ENCODE measurements around the gene CBX4. TPM values are rescaled to one million over a fixed set of nuclear protein-coding genes. Genes with fewer than 3 reads are reported as not detected.

The CBX4 gene
- total and polyA plus RNA-seq, 3 experiments from 2014 or later, result 9.8 to 12.2 (median 12.1) TPM

DNA sequence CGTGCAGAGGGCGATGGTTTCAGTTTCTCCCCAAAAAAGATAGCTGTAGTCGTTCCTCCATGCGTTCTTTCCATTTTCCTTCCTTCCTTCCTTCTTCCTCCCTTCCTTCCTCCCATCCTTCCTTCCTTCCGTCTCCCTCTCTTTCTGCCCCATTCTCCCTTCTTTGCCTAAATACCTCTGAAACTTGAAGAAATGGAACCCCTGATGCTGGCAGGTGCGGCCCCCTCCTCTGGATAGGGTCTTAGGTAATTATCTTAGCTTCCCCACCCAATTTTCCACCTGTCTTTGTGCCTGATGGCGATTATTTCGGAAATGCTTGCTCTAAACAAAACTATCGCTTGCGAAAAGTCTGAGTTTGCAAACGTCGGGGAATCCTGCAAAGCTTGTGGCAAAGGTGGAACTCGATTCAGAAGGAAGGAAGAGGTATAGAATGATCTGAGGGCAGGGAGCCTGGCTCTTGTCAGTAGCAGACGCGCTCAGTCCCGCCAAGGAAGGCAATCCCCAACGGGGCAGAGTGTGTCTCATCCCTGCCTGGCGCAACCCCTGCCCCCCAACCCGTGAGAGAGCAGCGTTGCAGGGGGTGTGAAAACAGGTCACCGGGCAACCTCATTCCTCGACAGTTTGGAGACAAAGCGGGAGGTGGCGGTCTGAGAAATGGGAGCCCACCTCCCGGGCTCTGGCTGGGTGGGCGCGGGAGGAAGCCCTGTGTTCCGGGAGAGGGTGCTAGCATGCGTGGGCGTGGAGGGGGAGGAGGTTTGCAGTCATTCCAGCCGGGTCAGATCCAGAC lies 39.5 kb downstream of the CBX4 start:
- Histone ChIP-seq H3K9me3 (ENCODE audit: low read length) (no peaks in the 10 kb centered on the region), H3K27ac (ENCODE audit: low read depth, low read length) (no peak overlapping the region), H3K4me1 (ENCODE audit: insufficient read depth, low read length) (peaks cover 71% of the 10 kb centered on the region), H3K27me3 (ENCODE audit: insufficient read depth, low read length, poor library complexity, severe bottlenecking) (peaks cover 70% of the 10 kb centered on the region), H3K4me3 (ENCODE audit: low read length) (no peak overlapping the region), H3K36me3 (ENCODE audit: insufficient read depth, low read length) (no peaks in the 10 kb centered on the region)
- DNase-seq, result no peak
- POLR2A ChIA-PET, result interaction anchor here (6.9 kb wide), 1 partner anchor 39 kb away, joined by 79 read pairs; the partner anchor contains the start of gene CBX4
- Mint-ChIP-seq H3K4me3 (peak overlapping the region; percentile 45 to 82 (median 63)), H3K27me3 (peaks cover 47 to 53% of the 10 kb centered on the region in 2 donors), H3K27ac (peak overlapping the region in 5 of 8 donors; percentile 12 to 84 (median 64)), H3K9me3 (peaks cover 0 to 6% (median 2%) of the 10 kb centered on the region in 5 donors), H3K4me1 (peaks cover 37 to 62% (median 39%) of the 10 kb centered on the region in 3 donors), H3K36me3 (peaks cover 0 to 2% (median 0%) of the 10 kb centered on the region in 3 donors)
- CTCF ChIA-PET, result interaction anchor here (0.8 to 5.0 kb wide), 4 partner anchors 11 to 171 kb away, joined by 3 to 24 read pairs (median 9); partner anchors contain the start of gene CBX4

DNA sequence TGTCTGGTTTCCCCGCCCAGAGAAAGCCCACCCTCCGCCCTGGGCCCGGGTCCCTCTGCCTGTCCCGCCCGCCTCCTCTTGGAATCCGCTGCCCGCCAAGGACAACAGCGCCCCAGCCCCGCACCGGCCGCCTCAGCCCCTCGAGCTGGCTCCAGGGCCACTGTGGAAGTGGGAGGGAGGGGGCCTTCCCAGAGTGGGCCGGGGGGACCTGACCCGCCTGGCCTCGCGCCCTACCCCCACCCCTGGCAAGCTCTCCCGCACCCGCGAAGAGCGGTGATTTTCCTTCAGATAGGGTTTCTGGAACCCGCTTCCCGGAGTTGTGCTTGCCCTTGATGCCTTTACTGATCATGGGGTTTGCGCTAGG lies 40.1 kb downstream of the CBX4 start:
- Histone ChIP-seq H3K27ac (ENCODE audit: low read depth, low read length) (no peak overlapping the region), H3K4me3 (ENCODE audit: low read length) (no peak overlapping the region), H3K27me3 (ENCODE audit: insufficient read depth, low read length, poor library complexity, severe bottlenecking) (peaks cover 65% of the 10 kb centered on the region), H3K4me1 (ENCODE audit: insufficient read depth, low read length) (peaks cover 65% of the 10 kb centered on the region), H3K9me3 (ENCODE audit: low read length) (no peaks in the 10 kb centered on the region), H3K36me3 (ENCODE audit: insufficient read depth, low read length) (no peaks in the 10 kb centered on the region)
- peak overlapping the region; percentile 53 to 82 (median 66) for H3K4me3 Mint-ChIP-seq
- H3K27ac Mint-ChIP-seq, result peak overlapping the region in 4 of 8 donors; percentile 50 to 84 (median 70)
- ChIA-PET POLR2A (interaction anchor here (6.9 kb wide), 1 partner anchor 40 kb away, joined by 79 read pairs; the partner anchor contains the start of gene CBX4), CTCF (interaction anchor here (0.8 to 5.0 kb wide), 4 partner anchors 10 to 172 kb away, joined by 3 to 24 read pairs (median 9); partner anchors contain the start of gene CBX4)
- peaks cover 0 to 3% (median 2%) of the 10 kb centered on the region in 5 donors for H3K9me3 Mint-ChIP-seq
- peaks cover 31 to 56% (median 34%) of the 10 kb centered on the region in 3 donors for H3K4me1 Mint-ChIP-seq
- peaks cover 42 to 48% of the 10 kb centered on the region in 2 donors for H3K27me3 Mint-ChIP-seq
- DNase-seq, result no peak
- peaks cover 0 to 2% (median 0%) of the 10 kb centered on the region in 3 donors for H3K36me3 Mint-ChIP-seq

DNA sequence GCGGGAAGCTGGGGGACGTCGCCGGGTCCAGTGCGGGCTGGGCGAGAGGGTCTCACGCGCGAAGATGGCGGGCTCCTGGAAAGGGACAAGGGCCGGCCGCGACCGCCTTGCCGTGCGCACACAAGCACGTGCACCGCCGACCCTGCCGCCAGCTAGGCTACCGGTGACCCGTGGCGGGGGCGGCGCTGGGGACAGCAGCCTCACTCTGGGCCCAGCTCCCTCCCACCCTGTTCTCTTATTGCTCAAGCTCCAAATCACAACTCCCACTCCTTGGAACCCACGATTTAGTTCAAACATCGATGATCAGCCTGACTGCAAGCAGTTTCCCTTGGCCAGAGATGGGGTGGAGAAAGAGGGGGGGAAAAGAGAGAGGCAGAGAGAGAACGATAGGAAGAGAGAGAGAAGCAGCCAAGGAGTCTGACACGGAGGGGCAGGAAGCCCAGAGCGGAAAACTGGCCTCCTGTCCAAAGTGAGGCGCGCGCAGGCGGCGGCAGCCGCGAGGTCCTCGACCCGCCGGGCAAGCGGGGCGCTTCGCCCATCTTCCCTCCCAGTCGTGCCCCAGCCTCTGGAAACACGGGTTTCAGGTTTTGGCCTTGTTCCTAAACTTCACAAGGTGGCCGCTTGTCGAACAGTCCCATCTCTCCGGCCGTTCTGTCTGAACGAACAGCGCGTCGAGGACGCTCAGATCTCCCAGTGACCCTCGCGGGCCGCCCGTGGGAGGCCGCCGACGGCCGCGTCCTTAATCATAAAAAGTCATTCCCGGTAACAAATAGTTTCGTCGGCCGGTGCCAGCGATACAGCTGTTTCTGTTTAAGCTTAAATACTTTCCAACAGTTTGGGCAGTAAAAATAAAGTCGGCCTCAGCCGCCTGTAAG lies 40.7 kb downstream of the CBX4 start:
- Histone ChIP-seq H3K9me3 (ENCODE audit: low read length) (no peaks in the 10 kb centered on the region), H3K27ac (ENCODE audit: low read depth, low read length) (no peak overlapping the region), H3K36me3 (ENCODE audit: insufficient read depth, low read length) (no peaks in the 10 kb centered on the region), H3K4me1 (ENCODE audit: insufficient read depth, low read length) (peaks cover 59% of the 10 kb centered on the region), H3K4me3 (ENCODE audit: low read length) (no peak overlapping the region), H3K27me3 (ENCODE audit: insufficient read depth, low read length, poor library complexity, severe bottlenecking) (peaks cover 58% of the 10 kb centered on the region)
- Mint-ChIP-seq H3K27me3 (peaks cover 42 to 47% of the 10 kb centered on the region in 2 donors), H3K27ac (peak overlapping the region in 6 of 8 donors; percentile 23 to 89 (median 77)), H3K9me3 (peaks cover 0 to 3% (median 2%) of the 10 kb centered on the region in 5 donors), H3K4me3 (peak overlapping the region; percentile 52 to 84 (median 66)), H3K4me1 (peaks cover 31 to 54% (median 34%) of the 10 kb centered on the region in 3 donors), H3K36me3 (peaks cover 0 to 2% (median 0%) of the 10 kb centered on the region in 3 donors)
- peak in 1 of 5 donors; percentile 32 for DNase-seq
- ChIA-PET CTCF (interaction anchor here (0.8 to 5.0 kb wide), 3 partner anchors 9 to 41 kb away, joined by 3 to 24 read pairs (median 14); partner anchors contain the start of gene CBX4), POLR2A (interaction anchor here (6.9 kb wide), 1 partner anchor 41 kb away, joined by 79 read pairs; the partner anchor contains the start of gene CBX4)

- H3K4me1 ChIP-seq (ENCODE audit: insufficient read depth, low read length), result peaks cover 56% of the 10 kb centered on the region
- H3K27ac Mint-ChIP-seq, result peak overlapping the region in 1 of 8 donors; percentile 92
- peaks cover 50% of the 10 kb centered on the region for H3K27me3 ChIP-seq (ENCODE audit: insufficient read depth, low read length, poor library complexity, severe bottlenecking)
- no peak overlapping the region for H3K27ac ChIP-seq (ENCODE audit: low read depth, low read length)
- CTCF ChIA-PET, result interaction anchor here (1.0 to 5.0 kb wide), 6 partner anchors 11 to 44 kb away, joined by 3 to 24 read pairs (median 8); partner anchors contain the start of gene CBX4
- POLR2A ChIA-PET, result interaction anchor here (0.8 to 6.9 kb wide), 5 partner anchors 14 to 194 kb away, joined by 3 to 79 read pairs (median 5); partner anchors contain the start of genes CBX2 and CBX4
- H3K4me3 ChIP-seq (ENCODE audit: low read length), result no peak overlapping the region
- H3K27me3 Mint-ChIP-seq, result peaks cover 41 to 45% of the 10 kb centered on the region in 2 donors
- H3K36me3 Mint-ChIP-seq, result peaks cover 0 to 2% (median 0%) of the 10 kb centered on the region in 3 donors
- peak in 1 of 5 donors; percentile 30 for DNase-seq
- peaks cover 31 to 53% (median 34%) of the 10 kb centered on the region in 3 donors for H3K4me1 Mint-ChIP-seq
- no peaks in the 10 kb centered on the region for H3K9me3 ChIP-seq (ENCODE audit: low read length)
- H3K4me3 Mint-ChIP-seq, result peak overlapping the region in 3 of 7 donors; percentile 63 to 92 (median 89)
- peaks cover 0 to 3% (median 2%) of the 10 kb centered on the region in 5 donors for H3K9me3 Mint-ChIP-seq
- no peaks in the 10 kb centered on the region for H3K36me3 ChIP-seq (ENCODE audit: insufficient read depth, low read length)
These were observed 41.5 kb downstream of the CBX4 start for GRCh38 chr17:79797492-79798298.

- Histone ChIP-seq H3K27ac (ENCODE audit: low read depth, low read length) (peak within 1 kb of the TSS; percentile 73), H3K27me3 (ENCODE audit: insufficient read depth, low read length, poor library complexity, severe bottlenecking) (peaks cover 44% of the 10 kb centered on the region), H3K9me3 (ENCODE audit: low read length) (no peaks in the 10 kb centered on the region), H3K4me1 (ENCODE audit: insufficient read depth, low read length) (peaks cover 50% of the 10 kb centered on the region), H3K36me3 (ENCODE audit: insufficient read depth, low read length) (no peaks in the 10 kb centered on the region), H3K4me3 (ENCODE audit: low read length) (peak within 1 kb of the TSS; percentile 80)
- Mint-ChIP-seq H3K36me3 (peaks cover 0 to 2% (median 0%) of the 10 kb centered on the region in 3 donors), H3K4me1 (peaks cover 31 to 52% (median 34%) of the 10 kb centered on the region in 3 donors), H3K27ac (peak within 1 kb of the TSS; percentile 50 to 94 (median 88)), H3K9me3 (peaks cover 0 to 2% (median 2%) of the 10 kb centered on the region in 5 donors), H3K27me3 (peaks cover 43 to 45% of the 10 kb centered on the region in 2 donors), H3K4me3 (peak within 1 kb of the TSS; percentile 85 to 92 (median 86))
- CTCF ChIA-PET, result interaction anchor here (1.0 to 5.0 kb wide), 5 partner anchors 11 to 45 kb away, joined by 3 to 24 read pairs (median 6); partner anchors contain the start of gene CBX4
- POLR2A ChIA-PET, result interaction anchor here (0.8 to 6.9 kb wide), 6 partner anchors 8 to 195 kb away, joined by 3 to 79 read pairs (median 4); partner anchors contain the start of genes CBX2 and CBX4
- peak; percentile 97 to 99 (median 98) for DNase-seq
These were observed 42.3 kb downstream of the CBX4 start, which contains the start of gene CBX8 for GRCh38 chr17:79796763-79797491. Gene CBX8 (minus strand): TSS chr17:79797077. CDS start chr17:79796998, 79 bp downstream.

- Mint-ChIP-seq H3K36me3 (peaks cover 0 to 2% (median 0%) of the 10 kb centered on the region in 3 donors), H3K27ac (peak overlapping the region in 6 of 8 donors; percentile 1 to 92 (median 84)), H3K4me3 (peak overlapping the region; percentile 85 to 92 (median 86)), H3K9me3 (peaks cover 0 to 2% (median 2%) of the 10 kb centered on the region in 5 donors), H3K4me1 (peaks cover 30 to 49% (median 31%) of the 10 kb centered on the region in 3 donors), H3K27me3 (peaks cover 40 to 42% of the 10 kb centered on the region in 2 donors)
- no peak for DNase-seq
- Histone ChIP-seq H3K27ac (ENCODE audit: low read depth, low read length) (peak overlapping the region; percentile 73), H3K4me3 (ENCODE audit: low read length) (peak overlapping the region; percentile 80), H3K36me3 (ENCODE audit: insufficient read depth, low read length) (no peaks in the 10 kb centered on the region), H3K4me1 (ENCODE audit: insufficient read depth, low read length) (peaks cover 51% of the 10 kb centered on the region), H3K27me3 (ENCODE audit: insufficient read depth, low read length, poor library complexity, severe bottlenecking) (peaks cover 44% of the 10 kb centered on the region), H3K9me3 (ENCODE audit: low read length) (no peaks in the 10 kb centered on the region)
- CTCF ChIA-PET, result interaction anchor here (1.0 to 5.0 kb wide), 5 partner anchors 12 to 45 kb away, joined by 3 to 24 read pairs (median 6); partner anchors contain the start of gene CBX4
- POLR2A ChIA-PET, result interaction anchor here (0.9 to 6.9 kb wide), 5 partner anchors 9 to 43 kb away, joined by 3 to 79 read pairs (median 5); partner anchors contain the start of genes CBX2 and CBX4
These were observed 42.8 kb downstream of the CBX4 start for GRCh38 chr17:79796444-79796762.
